Fibroblast of villous mesenchyme (primary cell): ENCODE results near the gene PLPPR2. TPM values are rescaled to one million over a fixed set of nuclear protein-coding genes. Genes with fewer than 3 reads are reported as not detected.
A peak's percentile ranks its signal among the peaks of the same experiment; 100 is the strongest.
"Not testable (repeated sequence)": the region's sequence is repeated elsewhere in the genome, so short reads cannot be mapped to it uniquely, and the experiment has no call there.

Source experiments
- DNase-seq: peaks from one replicate; pipeline ENCODE4 v3.0.0-alpha.2; 2010; ENCODE audit warnings: low read depth
- H3K4me3 ChIP-seq: 2 replicates; pipeline ENCODE4 v1.5.1; 2011; ENCODE audit warnings: low read depth, mild to moderate bottlenecking, low read length
- CTCF ChIP-seq: IDR thresholded peaks from 2 replicates; pipeline ENCODE4 v1.5.1; 2012; ENCODE audit warnings: low read depth, mild to moderate bottlenecking, low read length; ENCODE audit not compliant: insufficient read depth
- total RNA-seq: library from RNA; depleted of rRNA; stranded (reverse); fragments of >200 nt; gene quantifications from 2 replicates; pipeline ENCODE4 v1.2.3, GENCODE V29; 2012

Gene PLPPR2
- total RNA-seq, 1 donor, result 16.8 TPM

DNA sequence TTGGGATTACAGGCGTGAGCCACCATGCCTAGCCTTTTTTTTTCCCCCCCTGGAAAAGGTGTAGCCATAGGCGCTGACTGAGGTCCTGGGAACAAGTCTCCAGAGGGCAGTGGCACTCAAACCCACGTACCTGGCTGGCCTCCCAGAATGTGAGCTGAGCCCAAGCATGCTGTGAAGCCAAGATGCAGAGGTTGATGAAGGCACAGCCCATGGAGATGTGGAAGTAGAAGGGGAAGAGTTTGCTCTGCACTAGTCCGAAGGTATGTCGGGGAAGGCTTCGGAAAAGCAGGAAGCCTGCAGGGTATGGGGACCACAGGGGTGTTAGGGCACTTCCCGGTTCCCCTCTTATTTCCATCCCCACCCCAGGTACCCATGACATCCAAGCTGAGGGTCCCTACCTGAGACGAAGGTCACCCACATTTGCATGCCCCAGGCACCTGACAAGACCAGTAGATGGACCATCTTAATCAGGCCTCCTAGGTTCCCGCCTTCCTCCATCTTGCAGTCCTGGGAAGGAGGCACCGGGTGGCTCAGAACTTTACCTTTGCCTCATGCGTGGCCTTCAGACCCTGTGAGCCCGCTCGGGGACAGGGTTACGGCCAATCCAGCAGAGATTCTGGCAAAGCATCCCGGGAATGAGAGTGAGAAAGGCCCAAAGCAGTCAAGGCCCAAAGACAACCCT lies 10.0 kb upstream of the PLPPR2 start:
- peak overlapping the region; percentile 86 for H3K4me3 ChIP-seq
- no peak for DNase-seq
- TF ChIP-seq CTCF, result no peak

GRCh38 chr19:11346104-11346940 lies 8.9 kb upstream of the PLPPR2 start, which contains the start of the genes CCDC159 and TMEM205:
Gene CCDC159 (plus strand): TSS chr19:11346519. CDS start chr19:11346607, 88 bp downstream.
Gene TMEM205 (minus strand): TSS chr19:11346268. CDS start chr19:11345619, 649 bp downstream.
- H3K4me3 ChIP-seq, result peak within 1 kb of the TSS; percentile 86
- TF ChIP-seq CTCF, result no peak
- peak; percentile 99 for DNase-seq

- no peak for TF ChIP-seq CTCF
Observed at GRCh38 chr19:11347546-11348039, 7.6 kb upstream of the PLPPR2 start.

DNA sequence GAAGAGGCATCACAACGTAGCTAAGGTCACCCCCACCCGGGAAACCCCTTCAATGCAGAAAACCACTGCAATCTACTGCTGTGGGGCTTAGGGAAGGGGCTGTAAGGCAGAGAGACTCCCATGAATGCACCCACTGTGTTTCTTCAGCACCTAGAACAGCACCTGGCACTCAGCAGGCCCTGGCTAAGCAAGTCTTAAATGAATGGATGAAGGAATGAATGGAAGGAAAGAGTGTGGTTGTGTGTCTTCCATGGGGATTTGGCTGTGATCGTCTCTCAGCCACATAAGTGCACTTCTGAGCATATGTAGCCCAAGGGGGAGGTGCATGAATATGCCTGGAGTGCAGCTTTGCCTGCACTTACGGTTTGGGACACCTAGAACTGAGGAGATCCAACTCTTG lies 6.1 kb upstream of the PLPPR2 start:
- no peak overlapping the region for H3K4me3 ChIP-seq
- DNase-seq, result no peak
- TF ChIP-seq CTCF, result no peak

More at GRCh38 chr19:11347546-11348039, 7.6 kb upstream of the PLPPR2 start:
- DNase-seq, result no peak
- H3K4me3 ChIP-seq, result no peak overlapping the region

GRCh38 chr19:11354102-11354501 lies 1.1 kb upstream of the PLPPR2 start:
- DNase-seq, H3K4me3 ChIP-seq: not testable (repeated sequence)

GRCh38 chr19:11356074-11356397 lies 804 bp downstream of the PLPPR2 start:
- H3K4me3 ChIP-seq, result peak overlapping the region; percentile 65
- no peak for DNase-seq
- TF ChIP-seq CTCF, result no peak

DNA sequence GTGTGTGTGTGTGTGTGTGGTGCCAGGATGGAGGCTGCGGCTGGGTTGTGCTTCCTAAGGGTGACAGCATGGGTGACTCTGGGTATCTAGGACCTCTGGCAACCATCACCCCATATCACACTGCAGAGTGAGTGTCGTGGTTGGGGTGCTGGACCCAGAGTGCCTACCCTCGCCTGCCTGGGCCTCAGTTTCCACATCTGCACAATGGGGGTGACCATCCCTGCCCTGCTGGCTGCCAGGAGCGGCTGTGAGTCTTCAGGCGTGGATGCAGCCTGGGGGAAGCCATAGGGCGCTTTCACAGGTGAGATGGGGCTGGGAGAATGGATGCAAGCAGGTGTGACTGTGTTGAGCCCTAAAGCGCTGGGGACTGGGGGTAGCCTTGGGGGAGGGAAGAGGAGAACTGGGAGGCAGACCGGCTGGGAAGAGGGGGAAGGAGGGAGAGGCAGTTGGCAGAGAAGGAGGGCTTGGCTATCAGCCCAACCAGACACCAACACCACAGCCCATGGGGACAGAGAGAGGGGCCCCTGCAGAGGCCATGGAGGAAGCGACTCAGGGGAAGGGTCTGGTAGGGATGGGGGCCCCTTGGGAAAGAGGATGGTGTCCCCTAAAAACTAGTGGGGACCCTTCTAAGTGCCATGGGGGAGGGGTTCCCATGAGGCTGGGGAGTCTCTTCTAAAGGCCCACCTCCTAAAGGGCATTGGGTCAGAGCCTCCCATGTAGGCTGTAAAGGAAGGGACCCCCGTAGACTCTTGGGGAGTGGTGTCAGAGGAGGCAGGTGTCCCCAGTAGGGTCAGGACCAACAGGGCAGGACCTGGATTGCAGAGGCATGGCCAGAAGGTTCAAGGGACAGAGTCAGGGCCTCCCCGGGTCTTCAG lies 1.7 kb downstream of the PLPPR2 start:
- TF ChIP-seq CTCF, result no peak
- H3K4me3 ChIP-seq, result no peak overlapping the region
- DNase-seq, result no peak
